Stimulated activated CD4-positive, alpha-beta T cell treated with anti-CD3 and anti-CD28 coated beads, Interleukin-1b, Interleukin-23, amount 100 ng/mL, for 48 hours (primary cell): ENCODE data around the gene CWC25.
"Not testable (repeated sequence)": the region's sequence is repeated elsewhere in the genome, so short reads cannot be mapped to it uniquely, and the experiment has no call there.

Source experiments
- DNase-seq: peaks from one replicate; pipeline ENCODE4 v3.0.0-alpha.2; 2020

CWC25 gene

GRCh38 chr17:38852771-38853291 lies 27.7 kb upstream of the CWC25 start:
- DNase-seq = no peak

GRCh38 chr17:38851434-38851833 lies 26.3 kb upstream of the CWC25 start:
- no peak for DNase-seq

GRCh38 chr17:38850374-38850773 lies 25.3 kb upstream of the CWC25 start:
- DNase-seq = no peak

GRCh38 chr17:38848939-38849605 lies 24.0 kb upstream of the CWC25 start:
- DNase-seq = no peak

GRCh38 chr17:38848557-38848891 lies 23.4 kb upstream of the CWC25 start:
- no peak for DNase-seq

GRCh38 chr17:38844261-38844757 lies 19.2 kb upstream of the CWC25 start:
- DNase-seq = no peak

- DNase-seq = no peak
Observed at GRCh38 chr17:38825762-38826247, 684 bp upstream of the CWC25 start.

GRCh38 chr17:38815576-38816193 lies 9.4 kb downstream of the CWC25 start:
- DNase-seq = peak; percentile 15

GRCh38 chr17:38809828-38810227 lies 15.3 kb downstream of the CWC25 start:
- no peak for DNase-seq

- no peak for DNase-seq
Observed at GRCh38 chr17:38800237-38800760, 24.8 kb downstream of the CWC25 start.

GRCh38 chr17:38799501-38800236 lies 25.5 kb downstream of the CWC25 start, which contains the start of gene PIP4K2B:
TSS of gene PIP4K2B (minus strand) at chr17:38799556. CDS start at chr17:38799424, 132 bp downstream.
- peak; percentile 93 for DNase-seq

GRCh38 chr17:38798614-38799500 lies 26.3 kb downstream of the CWC25 start:
- DNase-seq = peak; percentile 52

- no peak for DNase-seq
Observed at GRCh38 chr17:38797828-38798227, 27.3 kb downstream of the CWC25 start.

GRCh38 chr17:38797158-38797490 lies 28.0 kb downstream of the CWC25 start:
- no peak for DNase-seq

GRCh38 chr17:38796451-38797157 lies 28.5 kb downstream of the CWC25 start:
- DNase-seq = no peak

- DNase-seq = no peak
Observed at GRCh38 chr17:38794221-38794620, 30.9 kb downstream of the CWC25 start.

- no peak for DNase-seq
Observed at GRCh38 chr17:38791162-38791561, 34.0 kb downstream of the CWC25 start.

- not testable (repeated sequence) for DNase-seq
Observed at GRCh38 chr17:38790148-38790707, 34.9 kb downstream of the CWC25 start.

GRCh38 chr17:38789185-38789584 lies 35.9 kb downstream of the CWC25 start:
- no peak for DNase-seq

GRCh38 chr17:38787999-38788398 lies 37.1 kb downstream of the CWC25 start:
- not testable (repeated sequence) for DNase-seq

GRCh38 chr17:38786372-38786771 lies 38.7 kb downstream of the CWC25 start:
- no peak for DNase-seq
